PFSK-1 (cell line): ENCODE data around the gene RASAL2.

Experiments
- POLR2AphosphoS5 ChIP-seq: IDR thresholded peaks from 2 replicates; pipeline ENCODE4 v1.6.1; 2012; ENCODE audit warnings: low read depth, mild to moderate bottlenecking, control low read depth, low read length, moderate library complexity
- SIN3A ChIP-seq: IDR thresholded peaks from 2 replicates; pipeline ENCODE4 v1.6.1; 2012; ENCODE audit warnings: mild to moderate bottlenecking, low read length, moderate library complexity, borderline replicate concordance; ENCODE audit not compliant: insufficient read depth
- TAF1 ChIP-seq: IDR thresholded peaks from 2 replicates; pipeline ENCODE4 v1.6.1; 2012; ENCODE audit warnings: low read length, control low read depth, borderline replicate concordance; ENCODE audit not compliant: insufficient read depth
- TF ChIP-seq, protein P1 (sequence below), 2 experiments: IDR thresholded peaks; 2 replicates each; pipeline versions ENCODE4 v1.6.1 to v1.8.0; 2011 to 2012; ENCODE audit warnings: low read depth in 2 of 2, low read length in 2 of 2, control low read depth in 1 of 2, inconsistent platforms in 1 of 2, mild to moderate bottlenecking in 1 of 2, moderate library complexity in 1 of 2; ENCODE audit not compliant: insufficient read depth in 1 of 2

DNA sequence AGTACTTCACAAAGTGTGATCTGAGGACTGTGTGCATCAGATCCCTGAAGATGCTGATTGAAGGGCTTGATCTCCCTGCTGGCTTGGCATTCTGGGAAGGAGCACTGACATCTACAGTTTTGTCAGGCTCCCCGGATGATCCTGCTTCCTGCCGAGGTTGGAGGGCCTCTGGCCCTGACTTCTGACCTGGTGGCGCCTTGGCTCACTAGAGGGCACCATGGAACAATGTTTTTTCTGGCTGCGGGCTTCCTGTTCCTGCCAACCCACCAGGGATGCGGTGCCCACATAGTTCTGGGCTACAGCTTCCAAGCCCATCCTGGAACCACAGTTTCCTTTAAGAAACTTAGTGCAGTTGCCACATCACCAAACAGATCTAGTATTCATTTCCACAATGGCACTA, 38.8 kb upstream of the RASAL2 start:
- TF ChIP-seq POLR2AphosphoS5 (no peak), SIN3A (no peak), TAF1 (no peak)
- TF ChIP-seq, protein P1, sequence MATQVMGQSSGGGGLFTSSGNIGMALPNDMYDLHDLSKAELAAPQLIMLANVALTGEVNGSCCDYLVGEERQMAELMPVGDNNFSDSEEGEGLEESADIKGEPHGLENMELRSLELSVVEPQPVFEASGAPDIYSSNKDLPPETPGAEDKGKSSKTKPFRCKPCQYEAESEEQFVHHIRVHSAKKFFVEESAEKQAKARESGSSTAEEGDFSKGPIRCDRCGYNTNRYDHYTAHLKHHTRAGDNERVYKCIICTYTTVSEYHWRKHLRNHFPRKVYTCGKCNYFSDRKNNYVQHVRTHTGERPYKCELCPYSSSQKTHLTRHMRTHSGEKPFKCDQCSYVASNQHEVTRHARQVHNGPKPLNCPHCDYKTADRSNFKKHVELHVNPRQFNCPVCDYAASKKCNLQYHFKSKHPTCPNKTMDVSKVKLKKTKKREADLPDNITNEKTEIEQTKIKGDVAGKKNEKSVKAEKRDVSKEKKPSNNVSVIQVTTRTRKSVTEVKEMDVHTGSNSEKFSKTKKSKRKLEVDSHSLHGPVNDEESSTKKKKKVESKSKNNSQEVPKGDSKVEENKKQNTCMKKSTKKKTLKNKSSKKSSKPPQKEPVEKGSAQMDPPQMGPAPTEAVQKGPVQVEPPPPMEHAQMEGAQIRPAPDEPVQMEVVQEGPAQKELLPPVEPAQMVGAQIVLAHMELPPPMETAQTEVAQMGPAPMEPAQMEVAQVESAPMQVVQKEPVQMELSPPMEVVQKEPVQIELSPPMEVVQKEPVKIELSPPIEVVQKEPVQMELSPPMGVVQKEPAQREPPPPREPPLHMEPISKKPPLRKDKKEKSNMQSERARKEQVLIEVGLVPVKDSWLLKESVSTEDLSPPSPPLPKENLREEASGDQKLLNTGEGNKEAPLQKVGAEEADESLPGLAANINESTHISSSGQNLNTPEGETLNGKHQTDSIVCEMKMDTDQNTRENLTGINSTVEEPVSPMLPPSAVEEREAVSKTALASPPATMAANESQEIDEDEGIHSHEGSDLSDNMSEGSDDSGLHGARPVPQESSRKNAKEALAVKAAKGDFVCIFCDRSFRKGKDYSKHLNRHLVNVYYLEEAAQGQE (IDR thresholded peaks at IDR 0.05; ENCODE audit: insufficient read depth in 1 of 2, low read depth in 2 of 2, low read length in 2 of 2) = no peak
